Left renal cortex interstitium (tissue), 4 donors: ENCODE measurements around the gene HSPG2. TPM values are rescaled to one million over a fixed set of nuclear protein-coding genes. Genes with fewer than 3 reads are reported as not detected.
A peak's percentile ranks its signal among the peaks of the same experiment; 100 is the strongest.
"Not testable (repeated sequence)": the region's sequence is repeated elsewhere in the genome, so short reads cannot be mapped to it uniquely, and the experiment has no call there.

Experiments
- DNase-seq, 4 donors: peaks; one replicate each; pipeline ENCODE4 v3.0.0-alpha.2; 2013; ENCODE audit warnings: low read depth in 4 of 4, low spot score in 2 of 4, missing footprints in 1 of 4
- polyA plus RNA-seq, 4 donors: library from polyadenylated mRNA; unstranded; fragments of 120-200 nt; gene quantifications; one replicate each; pipeline ENCODE4 v1.2.1, GENCODE V29; 2013; ENCODE audit not compliant: insufficient read length in 4 of 4

HSPG2 gene
- polyA plus RNA-seq, 4 donors = 114 to 185 (median 161) TPM

DNA sequence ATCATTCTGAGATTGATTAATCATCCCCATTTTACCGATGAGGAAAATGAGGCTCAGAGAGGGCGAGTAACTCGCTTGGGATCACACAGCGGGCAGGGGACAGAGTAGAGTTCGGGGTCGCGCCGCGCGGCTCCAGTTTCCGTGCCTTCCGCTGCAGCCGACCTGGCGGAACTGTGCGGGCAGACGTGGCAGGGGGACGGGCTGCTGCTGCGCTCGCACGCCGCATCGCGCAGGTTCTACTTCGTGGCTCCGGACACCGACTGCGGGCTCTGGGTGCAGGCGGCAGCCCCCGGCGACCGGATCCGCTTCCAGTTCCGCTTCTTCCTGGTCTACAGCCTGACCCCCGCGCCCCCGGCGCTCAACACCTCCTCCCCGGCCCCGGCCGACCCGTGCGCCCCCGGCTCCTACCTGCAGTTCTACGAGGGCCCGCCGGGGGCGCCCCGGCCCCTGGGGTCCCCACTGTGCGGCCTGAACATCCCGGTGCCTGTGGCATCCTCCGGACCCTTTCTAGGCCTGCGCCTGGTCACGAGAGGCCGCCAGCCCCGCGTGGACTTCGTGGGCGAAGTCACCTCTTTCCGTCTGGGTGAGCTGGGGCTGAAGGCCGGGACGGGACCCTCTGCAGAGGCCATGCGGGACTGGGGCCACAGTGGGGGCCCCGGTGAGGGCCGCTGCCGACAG, 122.7 kb downstream of the HSPG2 start:
- DNase-seq = peak in 1 of 4 donors; percentile 12

DNA sequence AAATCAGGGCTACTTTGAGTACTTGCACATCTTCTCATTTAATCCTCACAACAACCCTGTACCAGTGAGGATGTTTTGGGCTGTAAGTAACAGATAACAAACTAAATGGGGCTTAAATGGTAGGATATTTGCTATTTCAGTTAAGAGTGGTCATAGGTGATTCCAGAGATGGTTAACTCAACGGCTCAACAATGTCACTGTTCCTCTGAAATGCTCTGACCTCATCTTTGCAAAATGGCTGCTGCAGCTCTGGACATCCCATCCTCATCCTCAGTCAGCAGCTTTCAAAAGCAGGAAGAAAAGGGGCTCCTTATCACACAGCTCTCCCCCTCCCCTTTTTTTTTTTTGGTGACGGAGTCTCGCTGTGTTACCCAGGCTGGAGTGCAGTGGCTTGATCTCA, 123.6 kb downstream of the HSPG2 start:
- no peak for DNase-seq

DNA sequence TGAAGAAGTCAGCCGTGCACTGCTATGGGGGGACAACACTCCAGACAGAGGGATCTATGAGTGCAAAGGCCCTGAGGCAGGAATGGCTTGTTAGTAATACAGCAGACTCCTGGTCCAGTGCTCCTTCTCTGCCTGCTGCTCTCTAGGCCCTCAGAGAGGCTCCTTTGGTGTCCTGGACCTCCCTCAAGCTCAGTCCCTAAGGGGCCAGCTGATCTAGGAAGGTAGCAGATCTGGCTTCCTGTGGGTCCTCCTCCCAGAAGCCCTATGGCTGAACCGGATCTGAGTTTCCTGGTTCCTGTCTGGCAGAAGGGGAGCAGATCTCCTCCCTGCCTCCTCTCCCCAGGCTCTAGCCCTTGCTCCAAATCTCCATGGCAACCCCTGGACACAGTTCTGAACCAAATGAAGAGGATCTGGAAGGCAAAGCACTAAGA, 125.2 kb downstream of the HSPG2 start, which contains the start of gene LDLRAD2:
TSS of gene LDLRAD2 (plus strand) at position 391 of the 431 bp plus-strand sequence. CDS start 187 bp downstream, outside the sequence.
- no peak for DNase-seq

- DNase-seq = no peak
Measured at GRCh38 chr1:21804536-21804935, 132.6 kb downstream of the HSPG2 start.

DNA sequence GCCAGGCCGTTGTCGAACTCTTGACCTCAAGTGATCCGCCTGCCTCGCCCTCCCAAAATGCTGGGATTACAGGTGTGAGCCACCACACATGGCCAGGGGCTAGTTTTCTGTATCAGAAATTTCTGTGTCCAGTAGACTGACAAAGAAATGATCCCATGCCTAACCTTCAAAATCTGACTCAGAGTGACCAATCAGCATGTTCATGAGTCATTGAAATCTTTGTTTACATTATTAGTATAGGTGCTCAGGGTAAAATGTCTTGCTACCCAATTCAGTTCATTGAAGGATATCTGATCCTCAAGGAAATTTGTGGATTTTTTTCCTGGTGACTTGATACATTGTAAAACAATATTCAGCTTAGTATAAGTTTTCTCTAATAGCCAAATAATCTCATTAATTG, 136.0 kb downstream of the HSPG2 start:
- no peak for DNase-seq

GRCh38 chr1:21799730-21800129, 137.4 kb downstream of the HSPG2 start:
- no peak for DNase-seq

DNA sequence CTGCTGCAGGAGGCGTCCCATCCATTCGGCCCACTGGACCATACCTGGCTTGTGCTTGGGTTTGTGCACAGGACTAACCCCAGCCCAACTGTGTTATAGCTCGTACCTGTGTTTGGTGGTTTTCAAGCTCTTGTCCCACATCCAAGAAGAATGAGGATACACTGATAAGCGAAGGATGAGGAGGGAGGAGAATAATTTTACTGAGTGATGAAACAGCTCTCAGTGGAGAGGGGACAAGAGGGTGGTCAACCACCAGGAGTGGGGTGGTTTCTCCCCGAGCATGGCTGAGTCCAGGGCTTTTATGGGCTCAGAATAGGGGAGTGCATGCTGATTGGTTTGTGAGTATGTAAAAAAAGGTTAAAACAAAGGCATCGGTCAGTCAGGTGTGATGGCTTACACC, 142.0 kb downstream of the HSPG2 start:
- no peak for DNase-seq

DNA sequence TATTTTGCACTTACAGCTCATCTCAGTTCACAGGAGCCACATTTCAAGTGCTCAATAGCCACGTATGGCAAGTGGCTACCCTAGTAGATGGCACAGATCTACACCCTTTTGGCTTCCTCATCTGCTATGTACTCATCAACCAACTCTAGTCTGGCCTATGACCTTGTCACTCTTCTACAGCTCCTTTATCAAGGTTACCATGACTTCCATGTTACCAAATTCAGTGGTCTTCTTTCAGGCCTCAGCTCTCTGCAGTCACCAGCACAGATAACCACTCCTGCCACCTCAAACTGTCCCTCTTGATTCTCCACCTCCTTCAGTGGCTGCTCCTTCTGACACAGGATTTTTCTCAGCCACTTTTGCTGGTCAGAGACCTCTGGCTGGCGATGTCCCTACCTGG, 142.5 kb downstream of the HSPG2 start:
- no peak for DNase-seq

- DNase-seq = no peak
Measured at GRCh38 chr1:21793104-21793503, 144.0 kb downstream of the HSPG2 start.

DNA sequence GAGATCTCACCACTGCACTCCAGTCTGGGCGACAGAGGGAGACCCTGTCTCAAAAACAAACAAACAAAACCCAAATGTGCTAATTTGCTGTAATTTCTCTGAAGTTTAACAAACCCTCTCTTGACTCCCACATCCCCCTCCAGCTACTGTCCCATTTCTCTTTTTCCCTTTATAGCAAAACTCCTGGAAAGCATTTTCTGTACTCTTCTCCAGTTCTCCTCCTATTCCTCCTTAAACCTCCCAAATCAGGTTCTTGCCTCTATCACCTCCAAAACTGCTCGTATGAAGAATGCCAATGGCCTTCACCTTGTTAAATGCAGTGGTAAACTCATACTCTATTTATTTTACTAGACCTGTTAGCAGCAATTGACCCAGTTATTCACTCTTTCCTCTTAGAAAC, 150.5 kb downstream of the HSPG2 start:
- DNase-seq = no peak

GRCh38 chr1:21785764-21786163, 151.3 kb downstream of the HSPG2 start:
- DNase-seq = not testable (repeated sequence)

DNA sequence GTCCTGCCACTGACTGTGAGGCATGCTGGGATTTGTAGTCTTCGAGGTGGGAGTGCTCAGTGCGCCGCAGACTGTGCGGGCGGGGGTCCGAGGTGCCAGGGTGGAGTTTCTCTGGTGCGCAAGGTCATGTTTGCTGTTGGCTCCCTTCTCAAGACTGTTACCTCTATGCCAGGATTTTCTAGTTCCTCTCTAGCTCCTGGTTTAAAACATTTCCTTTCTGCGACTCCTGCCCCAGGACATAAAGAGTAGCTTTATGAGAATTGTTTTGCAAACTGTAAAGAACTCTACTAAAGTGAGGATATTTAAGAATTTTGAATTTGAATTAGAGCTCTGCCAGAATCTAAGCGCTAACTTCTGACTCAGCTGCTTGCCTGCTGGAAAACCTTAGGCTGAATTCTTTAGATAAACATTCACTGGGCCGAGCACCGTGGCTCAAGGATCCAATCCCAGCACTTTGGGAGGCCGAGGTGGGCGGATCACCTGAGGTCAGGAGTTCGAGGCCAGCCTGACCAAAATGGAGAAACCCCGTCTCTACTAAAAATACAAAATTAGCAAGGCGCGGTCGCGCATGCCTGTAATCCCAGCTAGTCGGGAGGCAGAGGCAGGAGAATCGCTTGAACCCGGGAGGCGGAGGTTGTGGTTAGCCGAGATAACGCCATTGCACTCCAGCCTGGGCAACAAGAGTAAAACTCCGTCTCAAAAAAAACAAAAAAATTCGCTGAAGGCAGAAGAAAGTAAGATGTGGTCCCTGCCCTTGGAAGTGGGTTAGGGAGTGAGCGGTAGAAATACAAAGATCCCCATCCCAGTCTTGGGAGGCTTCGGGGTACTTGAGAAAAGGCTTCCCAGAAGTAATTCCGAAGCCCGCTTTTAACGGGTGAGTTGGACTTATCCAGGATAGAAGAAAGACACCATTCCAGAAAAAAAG, 153.2 kb downstream of the HSPG2 start:
- DNase-seq = no peak

GRCh38 chr1:21782868-21783678, 154.0 kb downstream of the HSPG2 start, which contains the start of gene USP48:
USP48 (minus strand) TSS chr1:21783149; CDS start chr1:21782957, 192 bp downstream.
- DNase-seq = peak; percentile 91 to 95 (median 94)

- peak in 3 of 4 donors; percentile 30 to 48 (median 36) for DNase-seq
Measured at GRCh38 chr1:21782349-21782867, 154.7 kb downstream of the HSPG2 start.

DNA sequence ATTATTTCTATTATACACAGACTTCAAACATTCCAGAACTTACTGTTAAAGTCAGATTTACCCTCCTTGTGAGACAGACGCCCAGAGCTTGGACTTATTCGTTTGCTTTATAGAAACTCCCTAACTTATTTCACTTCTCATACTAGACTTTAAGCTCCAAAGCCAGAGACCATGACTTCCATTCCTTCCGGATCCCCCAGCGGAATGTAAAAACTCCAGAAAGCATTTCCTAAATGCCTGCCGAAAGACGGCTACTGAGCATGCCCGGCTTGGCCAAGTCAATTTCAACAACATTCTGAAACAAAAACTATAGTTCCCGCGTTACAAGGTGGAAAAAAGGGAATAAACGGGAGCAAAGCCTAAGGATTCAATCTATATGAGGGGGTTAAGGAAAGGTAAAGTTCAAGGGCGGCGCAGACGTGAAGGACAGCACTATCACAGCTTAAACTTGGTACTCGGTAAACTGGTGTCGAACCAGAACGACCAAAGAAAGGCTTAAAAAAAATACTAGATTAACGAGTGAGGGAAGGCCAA, 155.2 kb downstream of the HSPG2 start:
- DNase-seq = peak; percentile 24 to 45 (median 34)

DNA sequence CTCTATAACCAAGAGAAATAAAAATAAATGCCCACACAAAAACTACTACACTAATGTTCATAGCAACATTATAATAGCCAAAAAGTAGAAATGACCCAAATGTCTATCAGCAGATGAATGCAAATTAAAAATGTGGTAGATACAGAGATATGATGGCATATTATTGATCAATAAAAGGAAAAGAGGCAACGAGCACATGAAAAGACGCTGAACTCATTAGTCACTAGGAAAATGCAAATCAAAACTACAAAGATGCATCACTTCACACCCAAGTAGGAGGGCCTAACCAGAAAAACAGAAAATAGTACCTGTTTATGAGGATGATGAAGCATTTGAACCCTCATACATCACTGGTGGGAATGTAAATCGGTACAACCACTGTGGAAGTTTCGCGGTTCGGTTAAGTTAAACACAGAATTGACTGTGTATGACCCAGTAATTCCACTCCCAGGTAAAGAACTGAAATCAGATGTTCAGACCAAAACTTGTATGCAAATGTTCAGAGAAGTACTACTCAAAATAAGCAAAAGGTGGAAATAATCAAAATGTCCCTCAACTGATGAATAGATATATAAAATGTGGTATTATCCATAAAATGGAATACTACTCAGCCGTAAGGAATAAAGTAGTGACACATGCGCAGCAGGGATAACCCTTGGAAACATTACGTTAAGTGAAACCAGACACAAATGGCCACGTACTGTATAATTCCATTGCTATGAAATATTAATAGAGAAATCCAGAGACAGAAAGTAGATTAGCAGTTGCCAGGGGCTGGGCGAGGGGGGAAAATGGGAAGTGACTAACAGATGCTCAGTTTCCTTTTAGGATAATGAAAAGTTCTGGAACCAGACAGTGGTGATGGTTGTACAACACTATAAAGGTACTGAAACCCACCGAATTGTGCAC, 157.2 kb downstream of the HSPG2 start:
- DNase-seq = no peak

DNA sequence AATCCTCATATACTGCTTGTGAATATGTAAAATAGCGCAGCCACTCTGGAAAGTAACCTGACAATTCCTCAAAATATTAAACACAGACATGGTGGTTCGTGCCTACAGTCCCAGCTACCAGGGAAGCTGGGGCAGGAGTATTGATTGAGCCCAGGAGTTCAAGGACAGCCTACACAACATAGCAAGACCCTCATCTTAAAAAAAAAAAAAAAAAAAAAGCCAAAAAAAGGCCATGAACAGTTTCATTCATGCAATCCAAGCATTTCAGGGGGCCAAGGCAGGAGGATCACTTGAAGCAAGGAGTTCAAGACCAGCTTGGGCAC, 158.7 kb downstream of the HSPG2 start:
- no peak for DNase-seq

- DNase-seq = not testable (repeated sequence)
Measured at GRCh38 chr1:21776925-21777324, 160.2 kb downstream of the HSPG2 start.

GRCh38 chr1:21775985-21776562, 161.0 kb downstream of the HSPG2 start:
- no peak for DNase-seq
